Right atrium auricular region (tissue), 2 donors: ENCODE measurements around the gene TMEM219. TPM values are rescaled to one million over a fixed set of nuclear protein-coding genes. Genes with fewer than 3 reads are reported as not detected.

ENCODE experiments used
- DNase-seq: peaks from one replicate; pipeline ENCODE4 v3.0.0-alpha.2; 2019; ENCODE audit warnings: low spot score
- H3K27ac ChIP-seq, 2 donors: fragments of 200-600 bp; sonication (generic); 1 replicate in 1 of 2; 2 replicates in 1 of 2; pipeline ENCODE4 v1.5.1; 2016 to 2019
- H3K27me3 ChIP-seq, 2 donors: fragments of 200-600 bp; sonication (generic); one replicate each; pipeline versions ENCODE4 v1.5.1 to v1.6.0; 2017 to 2019
- H3K36me3 ChIP-seq: fragments of 200-600 bp; sonication (generic); one replicate; pipeline ENCODE4 v1.5.1; 2016
- H3K4me1 ChIP-seq, 2 donors: fragments of 200-600 bp; sonication (generic); one replicate each; pipeline versions ENCODE4 v1.5.1 to v1.6.0; 2017 to 2019
- H3K4me3 ChIP-seq, 2 donors: fragments of 200-600 bp; sonication (generic); 1 replicate in 1 of 2; 2 replicates in 1 of 2; pipeline ENCODE4 v1.5.1; 2017 to 2019; ENCODE audit warnings: mild to moderate bottlenecking in 1 of 2, moderate library complexity in 1 of 2
- H3K9me3 ChIP-seq, 2 donors: fragments of 200-600 bp; sonication (generic); one replicate each; pipeline ENCODE4 v1.5.1; 2019
- total RNA-seq, 2 donors: library from RNA; depleted of rRNA; stranded (reverse); fragments of >200 nt; gene quantifications; one replicate each; pipeline ENCODE4 v1.1.0, GENCODE V29; 2016
- TF ChIP-seq, protein P1 (sequence below), 2 donors: fragments of 200-600 bp; sonication (generic); IDR thresholded peaks; one replicate each; pipeline ENCODE4 v1.5.1; 2019; ENCODE audit warnings: antibody characterized with exemption in 2 of 2

The TMEM219 gene
- total RNA-seq, 2 donors from 2014 or later, result 100 to 107 TPM

DNA sequence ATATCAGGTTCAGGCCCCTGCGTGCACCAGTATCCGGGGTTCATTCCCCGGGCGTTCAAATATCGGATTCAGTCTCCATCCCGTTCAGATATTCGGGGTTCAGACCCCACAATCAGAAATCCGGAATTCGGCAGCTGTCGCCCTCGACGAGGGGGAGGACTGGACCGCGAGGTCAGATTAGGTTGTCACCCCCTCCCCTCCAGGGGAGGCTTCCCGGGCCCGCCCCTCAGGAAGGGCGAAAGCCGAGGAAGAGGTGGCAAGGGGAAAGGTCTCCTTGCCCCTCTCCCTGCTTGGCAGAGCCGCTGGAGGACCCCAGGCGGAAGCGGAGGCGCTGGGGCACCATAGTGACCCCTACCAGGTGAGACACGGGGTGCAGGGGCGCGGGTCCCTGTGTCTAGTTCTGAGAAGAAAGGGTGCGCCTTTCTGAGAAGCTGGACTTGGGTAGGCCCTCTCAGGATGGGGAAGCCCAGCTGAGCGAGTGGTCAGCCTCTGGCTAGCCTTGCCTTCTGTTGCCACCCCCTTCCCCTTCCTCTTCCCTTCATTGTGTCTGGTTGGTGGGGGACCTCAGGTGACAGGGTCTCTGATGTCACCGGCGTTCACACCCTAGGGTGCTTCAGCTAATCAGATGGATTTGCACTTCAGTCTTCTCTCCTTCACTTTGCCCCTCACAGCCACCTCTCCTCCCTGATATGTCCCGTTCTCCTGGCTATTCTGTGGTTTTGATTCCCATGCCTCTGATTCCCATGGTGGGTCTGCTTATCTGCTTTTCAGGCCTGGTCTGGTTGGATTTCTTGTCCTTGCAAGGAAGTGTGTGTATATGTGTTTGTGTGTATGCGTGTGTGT, 12.6 kb downstream of the TMEM219 start:
- Histone ChIP-seq H3K4me3 (peak overlapping the region; percentile 88 to 96), H3K36me3 (peaks cover 21% of the 10 kb centered on the region), H3K9me3 (no peaks in the 10 kb centered on the region), H3K27ac (peak overlapping the region; percentile 91 to 97), H3K27me3 (no peaks in the 10 kb centered on the region), H3K4me1 (peaks cover 0 to 49% of the 10 kb centered on the region in 2 donors)
- TF ChIP-seq, protein P1, sequence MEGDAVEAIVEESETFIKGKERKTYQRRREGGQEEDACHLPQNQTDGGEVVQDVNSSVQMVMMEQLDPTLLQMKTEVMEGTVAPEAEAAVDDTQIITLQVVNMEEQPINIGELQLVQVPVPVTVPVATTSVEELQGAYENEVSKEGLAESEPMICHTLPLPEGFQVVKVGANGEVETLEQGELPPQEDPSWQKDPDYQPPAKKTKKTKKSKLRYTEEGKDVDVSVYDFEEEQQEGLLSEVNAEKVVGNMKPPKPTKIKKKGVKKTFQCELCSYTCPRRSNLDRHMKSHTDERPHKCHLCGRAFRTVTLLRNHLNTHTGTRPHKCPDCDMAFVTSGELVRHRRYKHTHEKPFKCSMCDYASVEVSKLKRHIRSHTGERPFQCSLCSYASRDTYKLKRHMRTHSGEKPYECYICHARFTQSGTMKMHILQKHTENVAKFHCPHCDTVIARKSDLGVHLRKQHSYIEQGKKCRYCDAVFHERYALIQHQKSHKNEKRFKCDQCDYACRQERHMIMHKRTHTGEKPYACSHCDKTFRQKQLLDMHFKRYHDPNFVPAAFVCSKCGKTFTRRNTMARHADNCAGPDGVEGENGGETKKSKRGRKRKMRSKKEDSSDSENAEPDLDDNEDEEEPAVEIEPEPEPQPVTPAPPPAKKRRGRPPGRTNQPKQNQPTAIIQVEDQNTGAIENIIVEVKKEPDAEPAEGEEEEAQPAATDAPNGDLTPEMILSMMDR (IDR thresholded peaks at IDR 0.05), result no peak
- DNase-seq, result no peak

DNA sequence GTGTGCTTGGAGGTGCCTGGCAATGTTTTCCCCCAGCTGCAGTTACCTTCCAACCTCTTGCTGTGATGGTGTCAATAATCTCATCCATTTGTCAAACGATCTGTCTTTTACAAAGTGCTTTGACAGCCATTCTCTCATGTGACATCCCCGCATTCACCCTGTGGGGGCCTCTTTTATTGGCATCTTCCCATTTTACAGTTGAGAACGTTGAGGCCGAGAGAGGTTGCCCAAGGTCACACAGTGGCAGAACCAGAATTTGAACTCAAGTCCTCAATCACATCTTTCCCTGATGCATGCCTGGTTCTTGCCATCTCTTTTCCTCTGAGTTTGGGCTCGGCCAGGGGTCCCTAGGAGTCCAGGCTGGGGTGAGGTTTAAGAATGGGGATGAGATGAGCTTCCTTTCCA, 13.3 kb downstream of the TMEM219 start:
- Histone ChIP-seq H3K27me3 (no peaks in the 10 kb centered on the region), H3K36me3 (peaks cover 27% of the 10 kb centered on the region), H3K4me1 (peaks cover 0 to 49% of the 10 kb centered on the region in 2 donors), H3K27ac (peak overlapping the region; percentile 91 to 97), H3K4me3 (peak overlapping the region; percentile 88 to 96), H3K9me3 (no peaks in the 10 kb centered on the region)
- DNase-seq, result no peak
- TF ChIP-seq, protein P1 (IDR thresholded peaks at IDR 0.05), result no peak

- peaks cover 35% of the 10 kb centered on the region for H3K36me3 ChIP-seq
- H3K4me3 ChIP-seq, result peak overlapping the region; percentile 3 to 96
- peak overlapping the region; percentile 91 to 97 for H3K27ac ChIP-seq
- no peaks in the 10 kb centered on the region for H3K27me3 ChIP-seq
- H3K4me1 ChIP-seq, result peaks cover 0 to 49% of the 10 kb centered on the region in 2 donors
- H3K9me3 ChIP-seq, result no peaks in the 10 kb centered on the region
- TF ChIP-seq, protein P1 (IDR thresholded peaks at IDR 0.05), result no peak
- no peak for DNase-seq
Observed at GRCh38 chr16:29975811-29976511, 14.1 kb downstream of the TMEM219 start.

DNA sequence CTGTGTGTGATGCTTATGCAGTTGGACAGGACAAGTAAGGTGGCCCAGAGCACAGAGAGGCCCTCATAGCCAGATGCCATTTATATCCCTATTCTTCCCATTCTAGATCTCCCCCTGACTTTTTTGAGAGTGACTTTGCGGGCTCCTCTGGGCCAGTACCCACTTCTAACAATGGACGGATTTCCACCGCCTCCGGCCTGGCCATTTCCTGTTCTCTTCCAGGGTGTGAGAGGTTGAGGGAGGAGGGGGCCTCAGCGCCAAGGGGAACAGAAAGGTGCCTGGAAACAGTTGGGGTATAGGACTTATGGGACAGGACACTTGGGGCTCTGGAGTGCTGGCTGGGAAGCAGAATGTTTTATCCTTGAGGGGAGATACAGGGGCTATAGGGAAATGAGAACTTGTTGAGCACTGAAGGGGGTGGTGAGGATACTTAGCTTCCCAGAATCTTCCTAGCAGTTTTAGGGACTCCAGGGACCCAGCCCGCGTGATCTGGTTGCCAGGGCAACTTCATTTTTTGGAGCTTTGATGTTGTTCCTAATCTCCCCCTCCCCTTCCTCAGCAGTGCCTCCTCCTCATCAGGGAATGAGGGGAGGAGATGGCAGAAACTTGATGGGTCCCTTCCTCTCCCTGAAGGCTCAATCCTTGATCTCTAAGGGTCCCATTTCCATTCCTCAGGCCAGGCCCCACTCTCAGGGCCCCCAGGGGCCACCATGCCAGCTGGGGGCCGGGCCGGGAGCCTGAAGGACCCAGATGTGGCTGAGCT, 15.4 kb downstream of the TMEM219 start:
- Histone ChIP-seq H3K27ac (peak overlapping the region; percentile 91 to 97), H3K36me3 (peaks cover 48% of the 10 kb centered on the region), H3K9me3 (no peaks in the 10 kb centered on the region), H3K4me3 (peak overlapping the region in 1 of 2 donors; percentile 96), H3K27me3 (no peaks in the 10 kb centered on the region), H3K4me1 (peaks cover 0 to 49% of the 10 kb centered on the region in 2 donors)
- TF ChIP-seq, protein P1 (IDR thresholded peaks at IDR 0.05), result no peak
- no peak for DNase-seq

DNA sequence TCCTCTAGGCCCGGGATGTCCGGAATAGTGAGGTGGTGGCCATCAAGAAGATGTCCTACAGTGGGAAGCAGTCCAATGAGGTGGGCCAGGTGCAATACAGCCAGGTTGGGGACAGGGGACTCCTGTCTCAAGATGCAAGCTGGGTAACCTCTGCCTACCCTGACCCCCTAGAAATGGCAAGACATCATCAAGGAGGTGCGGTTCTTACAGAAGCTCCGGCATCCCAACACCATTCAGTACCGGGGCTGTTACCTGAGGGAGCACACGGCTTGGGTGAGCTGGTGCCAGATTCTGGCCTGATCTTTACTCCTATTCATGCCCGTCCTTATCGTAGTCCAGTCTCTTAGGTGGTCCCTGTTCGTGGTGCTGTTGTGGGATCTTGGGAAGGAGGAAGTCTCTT, 16.2 kb downstream of the TMEM219 start:
- no peaks in the 10 kb centered on the region for H3K27me3 ChIP-seq
- TF ChIP-seq, protein P1 (IDR thresholded peaks at IDR 0.05), result no peak
- DNase-seq, result no peak
- H3K4me3 ChIP-seq, result no peak overlapping the region
- no peaks in the 10 kb centered on the region for H3K9me3 ChIP-seq
- peak overlapping the region; percentile 91 to 97 for H3K27ac ChIP-seq
- peaks cover 0 to 49% of the 10 kb centered on the region in 2 donors for H3K4me1 ChIP-seq
- H3K36me3 ChIP-seq, result peaks cover 56% of the 10 kb centered on the region
